ENCODE results near the gene TSEN34.
"Not testable (repeated sequence)": the region's sequence is repeated elsewhere in the genome, so short reads cannot be mapped to it uniquely, and the experiment has no call there.

TSEN34 gene

DNA sequence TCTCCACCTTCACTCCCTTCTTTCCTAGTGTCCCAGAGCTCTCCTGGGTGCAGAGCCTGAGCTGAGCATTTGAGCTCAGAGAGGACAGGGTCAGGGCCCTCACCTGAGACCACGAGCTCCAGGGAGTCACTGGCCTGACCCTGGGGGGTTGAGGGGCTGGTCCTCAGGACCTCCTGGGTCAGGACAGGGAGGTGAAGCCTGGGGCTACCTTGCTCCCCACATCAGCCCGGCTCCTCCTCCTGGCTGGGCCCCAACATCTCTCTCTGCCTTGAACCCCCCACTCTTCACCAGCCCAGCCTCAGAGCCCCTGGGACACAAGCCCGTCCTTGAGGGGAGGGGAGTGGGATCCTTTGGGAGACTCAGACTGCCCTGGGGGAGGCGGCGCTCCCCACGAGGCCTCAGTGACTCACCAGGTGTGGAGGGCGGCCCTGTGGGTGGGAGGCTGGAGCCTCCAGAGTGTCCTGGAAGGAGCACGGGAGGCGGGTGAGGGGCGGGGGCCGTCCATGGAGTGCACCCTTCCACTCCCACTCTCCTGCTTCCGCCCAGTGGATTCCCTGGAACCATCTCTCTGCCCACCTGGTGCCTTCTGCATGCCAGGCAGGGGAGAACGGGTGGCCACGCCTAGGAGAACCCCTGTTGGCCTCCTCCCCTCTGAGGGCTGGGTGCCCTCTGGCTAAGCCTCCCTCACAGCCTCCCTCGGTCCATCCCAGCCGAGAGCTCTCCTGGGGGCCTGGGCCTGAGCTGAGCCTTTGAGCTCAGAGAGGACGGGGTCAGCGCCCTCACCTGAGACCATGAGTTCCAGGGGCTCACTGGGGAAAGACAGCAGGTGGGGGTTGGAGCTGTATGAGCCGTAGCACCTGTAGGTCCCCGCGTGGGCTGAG, 48.6 kb downstream of the TSEN34 start:
- DNase-seq (ENCODE audit: low spot score) = not testable (repeated sequence)

DNA sequence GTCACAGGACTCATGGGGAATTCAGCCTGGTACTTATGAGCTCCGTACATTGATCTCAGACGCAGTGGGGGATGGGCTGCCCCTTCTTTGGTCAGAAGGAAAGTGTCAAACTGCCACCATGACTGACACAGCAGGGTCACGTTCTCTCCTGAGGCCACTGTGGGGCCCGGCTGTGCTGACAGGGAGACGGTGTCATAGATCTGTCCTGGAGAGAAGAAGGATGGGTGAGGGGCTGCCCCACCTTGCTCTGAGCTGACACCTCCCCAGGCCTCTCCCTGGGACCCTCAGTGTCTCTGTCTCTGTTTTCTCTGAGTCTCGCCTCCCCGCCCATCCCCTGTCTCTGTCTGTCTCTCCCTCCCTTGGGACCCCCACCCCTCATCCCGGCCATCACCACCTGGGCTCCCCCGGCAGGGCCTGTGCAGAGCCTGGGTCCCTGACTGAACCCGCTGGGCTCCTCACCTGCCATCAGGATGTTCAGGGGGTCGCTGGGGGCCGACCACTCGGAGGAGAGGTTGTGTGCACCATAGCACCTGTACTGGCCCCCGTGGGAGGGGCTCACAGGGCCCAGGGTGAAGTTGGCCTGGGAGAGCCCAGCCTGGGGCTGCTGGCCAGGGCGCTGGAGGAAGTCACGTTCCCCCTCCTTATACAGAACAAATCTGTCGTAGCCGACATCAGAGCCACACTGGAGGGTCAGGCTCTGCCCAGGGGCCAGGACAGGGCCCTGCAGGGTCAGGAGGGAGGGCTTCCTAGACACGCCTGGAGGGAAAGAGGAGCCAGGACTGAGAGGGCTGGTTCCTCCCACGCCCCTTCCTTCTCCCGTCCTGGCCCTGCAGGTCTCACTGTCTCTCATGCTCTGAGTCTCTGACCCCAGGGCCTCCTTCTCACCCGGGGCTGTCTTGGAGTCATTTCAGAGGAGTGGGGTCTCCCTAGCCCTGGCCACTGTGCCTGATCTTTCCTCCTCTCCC, 49.5 kb downstream of the TSEN34 start:
- DNase-seq (ENCODE audit: low spot score) = not testable (repeated sequence)

DNA sequence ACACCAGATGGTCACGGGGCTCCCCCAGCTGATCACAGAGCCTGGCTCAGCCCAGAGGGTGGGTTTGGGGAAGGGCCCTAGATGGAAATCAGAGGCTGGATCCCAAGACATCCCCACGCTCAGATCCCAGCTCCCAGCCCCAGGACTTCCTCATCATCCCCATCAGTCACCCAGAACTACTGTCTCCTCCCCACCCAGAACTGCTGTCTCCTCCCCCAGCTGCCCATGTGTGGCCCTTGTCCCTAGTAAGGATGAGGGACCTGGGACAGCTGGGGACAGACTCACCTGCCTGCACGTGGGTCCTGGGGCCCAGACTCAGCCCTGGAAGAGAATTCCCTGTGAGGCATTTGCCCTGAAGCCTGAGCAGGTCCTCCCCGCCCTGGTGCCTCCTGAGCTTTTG, 51.1 kb downstream of the TSEN34 start:
- DNase-seq (ENCODE audit: low spot score) = not testable (repeated sequence)

DNA sequence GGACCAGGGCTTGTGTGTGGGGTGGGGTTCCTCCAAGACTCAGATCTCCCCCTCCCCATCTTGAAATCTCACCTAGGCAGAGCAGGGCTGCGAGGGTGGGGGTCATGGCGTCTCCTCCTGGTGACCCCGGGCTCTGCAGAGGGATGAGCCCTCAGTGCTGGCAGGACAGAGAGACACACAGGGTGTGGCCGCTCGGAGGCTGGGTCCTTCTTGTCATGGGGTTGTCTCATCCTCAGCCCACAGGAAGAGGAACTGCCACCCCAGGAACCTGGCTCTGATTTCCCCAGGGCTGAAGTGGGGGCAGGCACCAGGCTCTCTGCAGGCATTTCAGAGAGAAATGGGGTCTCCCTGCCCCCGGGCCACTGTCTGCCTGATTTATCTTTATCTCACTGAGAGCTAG, 51.5 kb downstream of the TSEN34 start, which contains the start of gene LILRA6:
LILRA6 (minus strand) TSS at position 145 of the 400 bp plus-strand sequence.
- not testable (repeated sequence) for DNase-seq (ENCODE audit: low spot score)

DNA sequence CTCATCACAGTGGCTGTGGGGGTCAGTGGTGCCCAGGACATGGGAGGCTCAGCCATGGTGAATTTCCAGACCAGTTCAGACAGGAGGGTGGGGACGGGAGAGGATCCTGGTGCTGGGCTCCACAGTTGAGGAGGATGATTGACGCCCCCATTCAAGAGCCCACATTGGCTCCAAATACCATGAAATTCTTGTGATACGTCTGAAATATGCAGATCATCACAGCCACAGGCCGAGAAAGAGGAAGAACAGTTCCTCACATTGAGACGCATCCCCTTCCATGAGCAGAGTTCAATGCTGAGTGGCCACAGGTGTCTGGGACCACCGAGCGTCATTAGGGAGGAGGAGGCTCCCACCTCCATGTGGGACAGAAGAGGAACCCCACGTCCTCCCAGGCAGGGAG, 52.7 kb downstream of the TSEN34 start:
- not testable (repeated sequence) for DNase-seq (ENCODE audit: low spot score)

Measured in CD4-positive, alpha-beta T cell treated with Interleukin-15 for 4 hours (primary cell).